Prostate gland (tissue), 2 donors: ENCODE data around the gene CLPTM1.

ENCODE experiments used
- CTCF ChIP-seq, 4 experiments: fragments of 200-600 bp in 2 of 4; fragments of 450-650 bp in 2 of 4; sonication (generic) in 2 of 4; IDR thresholded peaks; 1 replicate in 3 of 4; 2 replicates in 1 of 4; pipeline ENCODE4 v1.5.1; 2016 to 2019; ENCODE audit warnings: antibody characterized with exemption in 4 of 4, mild to moderate bottlenecking in 2 of 4, moderate library complexity in 2 of 4
- POLR2A ChIP-seq: fragments of 450-650 bp; IDR thresholded peaks from one replicate; pipeline ENCODE4 v1.6.1; 2016; ENCODE audit warnings: antibody characterized with exemption, mild to moderate bottlenecking
- POLR2AphosphoS5 ChIP-seq: sonication (generic); formaldehyde crosslinking; IDR thresholded peaks from one replicate; pipeline ENCODE4 v1.6.1; 2017; ENCODE audit warnings: antibody characterized with exemption

DNA sequence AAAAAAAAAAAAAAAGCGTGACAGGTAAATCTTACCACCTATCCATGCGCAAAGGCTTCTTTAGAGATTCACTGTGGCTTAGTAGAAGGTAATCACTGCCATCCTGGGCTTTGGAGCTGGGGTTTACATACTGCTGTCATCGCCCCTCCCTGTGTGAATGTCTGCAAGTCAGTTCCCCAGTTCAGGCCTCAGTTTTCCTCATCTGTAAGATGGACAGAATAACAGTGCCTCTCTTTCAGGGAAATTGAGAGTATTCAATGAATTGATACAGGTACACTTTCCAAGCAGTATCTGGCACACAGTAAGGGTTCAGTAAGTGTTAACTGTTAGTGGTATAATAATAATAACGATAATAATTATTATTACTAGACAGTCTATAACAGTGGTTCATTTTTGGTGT is 48.3 kb downstream of the CLPTM1 start:
- no peak for TF ChIP-seq CTCF (IDR thresholded peaks at IDR 0.05)
- no peak for TF ChIP-seq POLR2A
- TF ChIP-seq POLR2AphosphoS5, result no peak
